Measurements from ENCODE around the gene TMEM150B.
A peak's percentile ranks its signal among the peaks of the same experiment; 100 is the strongest.

The TMEM150B gene

GRCh38 chr19:55365245-55365644 is 40.1 kb upstream of the TMEM150B start:
- Histone ChIP-seq H3K4me3 (ENCODE audit: low read length) (no peak overlapping the region), H3K9me3 (ENCODE audit: control insufficient read depth, low read length) (no peaks in the 10 kb centered on the region)
- DNase-seq (ENCODE audit: low read depth): no peak

GRCh38 chr19:55362990-55363716 is 38.0 kb upstream of the TMEM150B start, which contains the start of gene GARIN5B:
Gene GARIN5B (minus strand): TSS chr19:55363260. CDS start chr19:55363066, 194 bp downstream.
- H3K36me3 ChIP-seq (ENCODE audit: control insufficient read depth, insufficient read depth, low read length, severe bottlenecking): no peaks in the 10 kb centered on the region
- DNase-seq (ENCODE audit: low read depth): no peak
- H3K9ac ChIP-seq (ENCODE audit: low read length): no peak within 1 kb of the TSS
- H3K27me3 ChIP-seq (replicated peaks; ENCODE audit: control insufficient read depth, insufficient read depth, low read length): no peaks in the 10 kb centered on the region
- no peak within 1 kb of the TSS for H3K4me3 ChIP-seq (ENCODE audit: low read length)
- H3K9me3 ChIP-seq (ENCODE audit: control insufficient read depth, low read length): no peaks in the 10 kb centered on the region
- H3K4me1 ChIP-seq (ENCODE audit: control insufficient read depth, insufficient read depth, low read length): no peaks in the 10 kb centered on the region

More at GRCh38 chr19:55365245-55365644, 40.1 kb upstream of the TMEM150B start:
- Histone ChIP-seq H3K4me1 (ENCODE audit: control insufficient read depth, insufficient read depth, low read length) (no peaks in the 10 kb centered on the region), H3K36me3 (ENCODE audit: control insufficient read depth, insufficient read depth, low read length, severe bottlenecking) (no peaks in the 10 kb centered on the region), H3K27me3 (replicated peaks; ENCODE audit: control insufficient read depth, insufficient read depth, low read length) (no peaks in the 10 kb centered on the region), H3K9ac (ENCODE audit: low read length) (no peak overlapping the region)

- Histone ChIP-seq H3K9me3 (ENCODE audit: control insufficient read depth, low read length) (no peaks in the 10 kb centered on the region), H3K36me3 (ENCODE audit: control insufficient read depth, insufficient read depth, low read length, severe bottlenecking) (no peaks in the 10 kb centered on the region), H3K4me1 (ENCODE audit: control insufficient read depth, insufficient read depth, low read length) (no peaks in the 10 kb centered on the region), H3K4me3 (ENCODE audit: low read length) (no peak overlapping the region), H3K9ac (ENCODE audit: low read length) (no peak overlapping the region), H3K27me3 (replicated peaks; ENCODE audit: control insufficient read depth, insufficient read depth, low read length) (peaks cover under 1% of the 10 kb centered on the region)
- no peak for DNase-seq (ENCODE audit: low read depth)
These were observed 37.2 kb upstream of the TMEM150B start for GRCh38 chr19:55362174-55362989.

GRCh38 chr19:55360902-55361301 is 35.8 kb upstream of the TMEM150B start:
- Histone ChIP-seq H3K27me3 (replicated peaks; ENCODE audit: control insufficient read depth, insufficient read depth, low read length) (peaks cover 5% of the 10 kb centered on the region), H3K9ac (ENCODE audit: low read length) (no peak overlapping the region), H3K36me3 (ENCODE audit: control insufficient read depth, insufficient read depth, low read length, severe bottlenecking) (no peaks in the 10 kb centered on the region), H3K9me3 (ENCODE audit: control insufficient read depth, low read length) (no peaks in the 10 kb centered on the region), H3K4me3 (ENCODE audit: low read length) (no peak overlapping the region), H3K4me1 (ENCODE audit: control insufficient read depth, insufficient read depth, low read length) (no peaks in the 10 kb centered on the region)
- DNase-seq (ENCODE audit: low read depth): no peak

- no peaks in the 10 kb centered on the region for H3K36me3 ChIP-seq (ENCODE audit: control insufficient read depth, insufficient read depth, low read length, severe bottlenecking)
- no peak for DNase-seq (ENCODE audit: low read depth)
- peaks cover 6% of the 10 kb centered on the region for H3K27me3 ChIP-seq (replicated peaks; ENCODE audit: control insufficient read depth, insufficient read depth, low read length)
- H3K9ac ChIP-seq (ENCODE audit: low read length): no peak overlapping the region
- no peaks in the 10 kb centered on the region for H3K9me3 ChIP-seq (ENCODE audit: control insufficient read depth, low read length)
- no peaks in the 10 kb centered on the region for H3K4me1 ChIP-seq (ENCODE audit: control insufficient read depth, insufficient read depth, low read length)
- no peak overlapping the region for H3K4me3 ChIP-seq (ENCODE audit: low read length)
These were observed 34.1 kb upstream of the TMEM150B start for GRCh38 chr19:55358943-55359908.

GRCh38 chr19:55358493-55358892 is 33.4 kb upstream of the TMEM150B start:
- DNase-seq (ENCODE audit: low read depth): no peak
- Histone ChIP-seq H3K4me1 (ENCODE audit: control insufficient read depth, insufficient read depth, low read length) (no peaks in the 10 kb centered on the region), H3K4me3 (ENCODE audit: low read length) (no peak overlapping the region), H3K9ac (ENCODE audit: low read length) (no peak overlapping the region), H3K27me3 (replicated peaks; ENCODE audit: control insufficient read depth, insufficient read depth, low read length) (peaks cover 10% of the 10 kb centered on the region), H3K36me3 (ENCODE audit: control insufficient read depth, insufficient read depth, low read length, severe bottlenecking) (no peaks in the 10 kb centered on the region), H3K9me3 (ENCODE audit: control insufficient read depth, low read length) (no peaks in the 10 kb centered on the region)

GRCh38 chr19:55355213-55355821 is 30.2 kb upstream of the TMEM150B start:
- Histone ChIP-seq H3K27me3 (replicated peaks; ENCODE audit: control insufficient read depth, insufficient read depth, low read length) (peaks cover 37% of the 10 kb centered on the region), H3K9me3 (ENCODE audit: control insufficient read depth, low read length) (no peaks in the 10 kb centered on the region), H3K4me3 (ENCODE audit: low read length) (no peak overlapping the region), H3K4me1 (ENCODE audit: control insufficient read depth, insufficient read depth, low read length) (no peaks in the 10 kb centered on the region), H3K36me3 (ENCODE audit: control insufficient read depth, insufficient read depth, low read length, severe bottlenecking) (no peaks in the 10 kb centered on the region), H3K9ac (ENCODE audit: low read length) (no peak overlapping the region)
- no peak for DNase-seq (ENCODE audit: low read depth)

- H3K4me1 ChIP-seq (ENCODE audit: control insufficient read depth, insufficient read depth, low read length): no peaks in the 10 kb centered on the region
- H3K9me3 ChIP-seq (ENCODE audit: control insufficient read depth, low read length): no peaks in the 10 kb centered on the region
- H3K4me3 ChIP-seq (ENCODE audit: low read length): peak within 1 kb of the TSS; percentile 54
- no peak for DNase-seq (ENCODE audit: low read depth)
- H3K9ac ChIP-seq (ENCODE audit: low read length): no peak within 1 kb of the TSS
- H3K36me3 ChIP-seq (ENCODE audit: control insufficient read depth, insufficient read depth, low read length, severe bottlenecking): no peaks in the 10 kb centered on the region
- H3K27me3 ChIP-seq (replicated peaks; ENCODE audit: control insufficient read depth, insufficient read depth, low read length): peaks cover 37% of the 10 kb centered on the region
These were observed 29.6 kb upstream of the TMEM150B start, which contains the start of gene COX6B2 for GRCh38 chr19:55354698-55355212. Gene COX6B2 (minus strand): TSS chr19:55354719. CDS start chr19:55354521, 198 bp downstream.

GRCh38 chr19:55353803-55354697 is 28.9 kb upstream of the TMEM150B start:
- Histone ChIP-seq H3K9me3 (ENCODE audit: control insufficient read depth, low read length) (no peaks in the 10 kb centered on the region), H3K9ac (ENCODE audit: low read length) (no peak overlapping the region), H3K4me3 (ENCODE audit: low read length) (peak overlapping the region; percentile 54), H3K4me1 (ENCODE audit: control insufficient read depth, insufficient read depth, low read length) (no peaks in the 10 kb centered on the region), H3K27me3 (replicated peaks; ENCODE audit: control insufficient read depth, insufficient read depth, low read length) (peaks cover 37% of the 10 kb centered on the region), H3K36me3 (ENCODE audit: control insufficient read depth, insufficient read depth, low read length, severe bottlenecking) (no peaks in the 10 kb centered on the region)
- peak; percentile 74 for DNase-seq (ENCODE audit: low read depth)

All from adipocyte (in vitro differentiated cells).